ENCODE data around the gene FOLR2.

FOLR2 gene

GRCh38 chr11:72229925-72230763 is 13.6 kb downstream of the FOLR2 start:
- DNase-seq (ENCODE audit: low spot score), result no peak

DNA sequence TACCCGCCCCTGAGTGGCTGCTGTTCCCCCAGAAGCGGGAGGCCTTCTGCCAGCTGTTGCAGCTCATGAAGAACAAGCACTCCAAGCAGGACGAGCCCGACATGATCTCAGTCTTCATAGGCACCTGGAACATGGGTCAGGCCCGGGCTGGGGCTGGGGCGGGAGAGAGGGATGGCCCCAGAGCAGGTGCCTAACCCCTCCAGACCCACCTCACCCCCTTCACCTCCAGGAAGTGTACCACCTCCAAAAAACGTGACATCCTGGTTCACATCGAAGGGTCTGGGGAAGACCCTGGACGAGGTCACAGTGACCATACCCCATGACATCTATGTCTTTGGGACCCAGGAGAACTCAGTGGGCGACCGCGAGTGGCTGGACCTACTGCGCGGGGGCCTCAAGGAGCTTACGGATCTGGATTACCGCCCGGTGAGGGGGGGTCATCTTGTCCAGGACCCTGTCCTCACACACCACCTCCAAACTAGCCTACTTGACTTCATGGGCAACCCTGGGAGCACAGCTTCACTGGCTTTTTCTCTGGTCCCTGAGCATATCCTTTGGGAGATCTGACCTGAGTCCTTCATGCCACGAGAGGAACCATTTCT is 14.3 kb downstream of the FOLR2 start:
- no peak for DNase-seq (ENCODE audit: low spot score)

- DNase-seq (ENCODE audit: low spot score), result no peak
These were observed 15.0 kb downstream of the FOLR2 start for GRCh38 chr11:72231396-72232259.

DNA sequence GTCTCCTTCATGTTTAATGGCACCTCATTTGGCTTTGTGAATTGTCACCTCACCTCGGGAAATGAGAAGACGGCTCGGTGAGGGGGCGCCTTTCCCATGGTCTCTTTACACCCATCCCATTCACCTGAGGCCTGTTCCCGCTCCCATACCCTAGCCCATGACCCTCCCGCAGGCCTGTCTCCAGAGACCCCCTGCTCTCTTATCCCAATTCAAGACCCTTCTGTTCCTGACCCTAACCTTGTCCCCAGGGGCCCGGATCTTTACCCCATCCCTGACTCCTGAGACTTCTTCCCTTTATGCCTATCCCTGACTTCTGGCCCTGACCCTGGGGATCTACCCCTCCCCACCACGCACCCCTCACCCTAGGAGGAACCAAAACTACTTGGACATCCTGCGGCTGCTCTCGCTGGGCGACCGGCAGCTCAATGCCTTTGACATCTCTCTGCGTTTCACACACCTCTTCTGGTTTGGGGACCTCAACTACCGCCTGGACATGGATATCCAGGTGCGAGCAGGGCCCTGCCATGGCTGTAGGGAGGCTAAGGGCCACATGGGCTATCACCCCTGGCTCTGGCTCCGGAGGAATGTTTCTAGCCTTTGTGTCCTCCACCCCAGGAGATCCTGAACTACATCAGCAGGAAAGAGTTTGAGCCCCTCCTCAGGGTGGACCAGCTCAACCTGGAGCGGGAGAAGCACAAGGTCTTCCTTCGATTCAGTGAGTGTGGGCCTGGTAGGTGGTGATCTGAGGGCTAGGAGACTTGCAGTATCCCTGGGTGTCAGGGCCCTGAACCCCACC is 15.9 kb downstream of the FOLR2 start:
- no peak for DNase-seq (ENCODE audit: low spot score)

- DNase-seq (ENCODE audit: low spot score), result no peak
These were observed 16.6 kb downstream of the FOLR2 start for GRCh38 chr11:72233056-72233772.

DNA sequence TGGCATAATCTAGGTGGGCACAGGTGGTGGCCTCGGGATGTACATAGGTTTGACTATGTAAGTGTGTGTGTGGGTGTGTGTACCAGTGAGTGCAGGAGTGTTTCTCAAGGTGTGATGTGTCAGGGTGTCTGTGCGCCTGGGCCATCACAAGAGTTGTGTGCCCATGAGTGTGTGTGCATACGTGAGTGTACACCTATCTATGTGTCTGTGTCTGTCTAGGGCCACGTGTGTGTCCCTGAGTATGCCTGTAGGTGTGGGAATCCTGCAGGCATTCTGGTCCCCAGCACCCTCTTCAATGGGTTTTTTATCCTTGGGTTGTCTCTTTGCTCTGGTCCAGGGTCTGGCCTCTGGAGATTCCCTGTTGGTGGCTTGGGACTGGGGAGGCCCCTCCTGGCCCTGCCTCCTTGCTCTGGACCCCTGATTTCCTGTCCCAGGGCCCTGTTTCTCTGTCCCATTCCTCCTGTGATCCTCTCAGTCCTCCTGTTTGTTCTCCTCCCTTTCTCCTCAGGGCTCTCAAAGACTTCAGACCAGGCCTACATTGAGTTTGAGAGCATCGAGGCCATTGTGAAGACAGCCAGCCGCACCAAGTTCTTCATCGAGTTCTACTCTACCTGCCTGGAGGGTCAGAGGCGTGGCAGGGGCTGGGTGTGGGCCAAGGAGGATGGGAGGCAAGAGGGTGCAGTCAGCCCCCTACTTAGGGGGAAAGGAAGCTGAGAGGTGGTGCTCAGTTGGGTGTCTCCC is 17.3 kb downstream of the FOLR2 start:
- no peak for DNase-seq (ENCODE audit: low spot score)

- no peak for DNase-seq (ENCODE audit: low spot score)
These were observed 17.9 kb downstream of the FOLR2 start for GRCh38 chr11:72234514-72234830.

- DNase-seq (ENCODE audit: low spot score), result no peak
These were observed 18.3 kb downstream of the FOLR2 start for GRCh38 chr11:72234920-72235319.

DNA sequence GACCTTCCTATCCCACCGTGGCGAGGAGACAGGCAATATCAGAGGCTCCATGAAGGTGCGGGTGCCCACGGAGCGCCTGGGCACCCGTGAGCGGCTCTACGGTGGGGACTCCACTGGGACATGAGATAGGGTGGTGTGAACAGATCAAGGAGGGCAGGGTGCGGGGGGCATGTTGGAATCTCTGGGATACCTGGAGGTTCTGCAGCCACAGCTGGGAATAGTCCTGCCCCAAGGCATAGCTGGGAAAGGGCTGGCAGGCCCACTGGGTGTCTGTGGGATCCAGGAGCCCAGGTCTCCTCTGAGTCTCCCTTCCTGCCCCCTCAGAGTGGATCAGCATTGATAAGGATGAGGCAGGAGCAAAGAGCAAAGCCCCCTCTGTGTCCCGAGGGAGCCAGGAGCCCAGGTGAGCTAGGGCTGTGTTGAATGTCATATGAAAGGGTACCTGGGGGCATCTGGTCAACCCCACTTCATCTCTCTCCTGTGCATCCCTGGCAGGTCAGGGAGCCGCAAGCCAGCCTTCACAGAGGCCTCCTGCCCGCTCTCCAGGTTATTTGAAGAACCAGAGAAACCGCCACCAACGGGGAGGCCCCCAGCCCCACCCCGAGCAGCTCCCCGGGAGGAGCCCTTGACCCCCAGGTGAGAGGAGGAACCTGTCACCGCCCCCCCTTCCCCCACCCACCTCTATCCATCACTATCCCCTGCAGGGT is 18.9 kb downstream of the FOLR2 start:
- no peak for DNase-seq (ENCODE audit: low spot score)

GRCh38 chr11:72236083-72236697 is 19.6 kb downstream of the FOLR2 start:
- no peak for DNase-seq (ENCODE audit: low spot score)

GRCh38 chr11:72236774-72237111 is 20.1 kb downstream of the FOLR2 start:
- DNase-seq (ENCODE audit: low spot score), result no peak

DNA sequence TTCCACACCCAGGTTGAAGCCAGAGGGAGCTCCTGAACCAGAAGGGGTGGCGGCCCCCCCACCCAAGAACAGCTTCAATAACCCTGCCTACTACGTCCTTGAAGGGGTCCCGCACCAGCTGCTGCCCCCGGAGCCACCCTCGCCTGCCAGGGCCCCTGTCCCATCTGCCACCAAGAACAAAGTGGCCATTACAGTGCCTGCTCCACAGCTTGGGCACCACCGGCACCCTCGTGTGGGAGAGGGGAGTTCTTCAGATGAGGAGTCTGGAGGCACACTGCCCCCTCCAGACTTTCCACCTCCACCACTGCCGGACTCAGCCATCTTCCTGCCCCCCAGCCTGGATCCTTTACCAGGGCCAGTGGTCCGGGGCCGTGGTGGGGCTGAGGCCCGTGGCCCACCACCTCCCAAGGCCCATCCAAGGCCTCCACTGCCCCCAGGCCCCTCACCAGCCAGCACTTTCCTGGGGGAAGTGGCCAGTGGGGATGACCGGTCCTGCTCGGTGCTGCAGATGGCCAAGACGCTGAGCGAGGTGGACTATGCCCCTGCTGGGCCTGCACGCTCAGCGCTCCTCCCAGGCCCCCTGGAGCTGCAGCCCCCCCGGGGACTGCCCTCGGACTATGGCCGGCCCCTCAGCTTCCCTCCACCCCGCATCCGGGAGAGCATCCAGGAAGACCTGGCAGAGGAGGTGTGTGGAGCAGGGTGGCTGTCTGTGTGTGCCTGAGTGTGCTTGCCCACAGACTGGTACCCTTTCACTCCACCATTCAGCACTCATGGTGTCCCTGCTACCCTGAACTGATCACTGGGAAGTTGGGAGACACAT is 20.7 kb downstream of the FOLR2 start:
- DNase-seq (ENCODE audit: low spot score), result peak; percentile 67

DNA sequence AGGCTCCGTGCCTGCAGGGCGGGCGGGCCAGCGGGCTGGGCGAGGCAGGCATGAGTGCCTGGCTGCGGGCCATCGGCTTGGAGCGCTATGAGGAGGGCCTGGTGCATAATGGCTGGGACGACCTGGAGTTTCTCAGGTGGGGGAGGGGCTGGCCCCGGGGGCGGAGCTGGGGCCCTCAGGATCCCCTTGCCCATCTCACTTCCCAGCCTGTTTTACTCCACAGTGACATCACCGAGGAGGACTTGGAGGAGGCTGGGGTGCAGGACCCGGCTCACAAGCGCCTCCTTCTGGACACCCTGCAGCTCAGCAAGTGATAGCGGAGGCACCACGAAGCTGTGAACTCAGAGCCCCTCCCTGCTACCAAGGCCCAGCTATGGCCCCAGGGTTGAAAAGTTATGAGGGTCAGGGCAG is 21.5 kb downstream of the FOLR2 start:
- DNase-seq (ENCODE audit: low spot score), result peak; percentile 67

GRCh38 chr11:72238492-72239312 is 22.1 kb downstream of the FOLR2 start:
- no peak for DNase-seq (ENCODE audit: low spot score)

GRCh38 chr11:72239313-72239848 is 22.8 kb downstream of the FOLR2 start:
- DNase-seq (ENCODE audit: low spot score), result peak; percentile 72

GRCh38 chr11:72239849-72240460 is 23.4 kb downstream of the FOLR2 start:
- DNase-seq (ENCODE audit: low spot score), result peak; percentile 73

Measured in left forelimb (tissue), 1 donor.